Measurements from ENCODE around the gene CYP2A13. TPM values are rescaled to one million over a fixed set of nuclear protein-coding genes. Genes with fewer than 3 reads are reported as not detected.
"Not testable (repeated sequence)": the region's sequence is repeated elsewhere in the genome, so short reads cannot be mapped to it uniquely, and the experiment has no call there.

The CYP2A13 gene
- total RNA-seq, 3 donors from 2014 or later, result not detected

GRCh38 chr19:41127801-41128300, 39.6 kb downstream of the CYP2A13 start:
- intact Hi-C loops (cut with DNase I; ENCODE audit: low total_unique reads); H3K27ac ChIP-seq; H3K9me3 ChIP-seq; H3K36me3 ChIP-seq; H3K4me1 ChIP-seq; H3K27me3 ChIP-seq: not testable (repeated sequence)
- peak in 1 of 2 donors; percentile 60 for DNase-seq (ENCODE audit: low spot score in 2 of 2)
- H3K4me3 ChIP-seq, result peak overlapping the region in 1 of 3 donors; percentile 46
- TF ChIP-seq, protein P1, sequence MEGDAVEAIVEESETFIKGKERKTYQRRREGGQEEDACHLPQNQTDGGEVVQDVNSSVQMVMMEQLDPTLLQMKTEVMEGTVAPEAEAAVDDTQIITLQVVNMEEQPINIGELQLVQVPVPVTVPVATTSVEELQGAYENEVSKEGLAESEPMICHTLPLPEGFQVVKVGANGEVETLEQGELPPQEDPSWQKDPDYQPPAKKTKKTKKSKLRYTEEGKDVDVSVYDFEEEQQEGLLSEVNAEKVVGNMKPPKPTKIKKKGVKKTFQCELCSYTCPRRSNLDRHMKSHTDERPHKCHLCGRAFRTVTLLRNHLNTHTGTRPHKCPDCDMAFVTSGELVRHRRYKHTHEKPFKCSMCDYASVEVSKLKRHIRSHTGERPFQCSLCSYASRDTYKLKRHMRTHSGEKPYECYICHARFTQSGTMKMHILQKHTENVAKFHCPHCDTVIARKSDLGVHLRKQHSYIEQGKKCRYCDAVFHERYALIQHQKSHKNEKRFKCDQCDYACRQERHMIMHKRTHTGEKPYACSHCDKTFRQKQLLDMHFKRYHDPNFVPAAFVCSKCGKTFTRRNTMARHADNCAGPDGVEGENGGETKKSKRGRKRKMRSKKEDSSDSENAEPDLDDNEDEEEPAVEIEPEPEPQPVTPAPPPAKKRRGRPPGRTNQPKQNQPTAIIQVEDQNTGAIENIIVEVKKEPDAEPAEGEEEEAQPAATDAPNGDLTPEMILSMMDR (IDR thresholded peaks at IDR 0.05), result peak in 1 of 3 donors; percentile 15

DNA sequence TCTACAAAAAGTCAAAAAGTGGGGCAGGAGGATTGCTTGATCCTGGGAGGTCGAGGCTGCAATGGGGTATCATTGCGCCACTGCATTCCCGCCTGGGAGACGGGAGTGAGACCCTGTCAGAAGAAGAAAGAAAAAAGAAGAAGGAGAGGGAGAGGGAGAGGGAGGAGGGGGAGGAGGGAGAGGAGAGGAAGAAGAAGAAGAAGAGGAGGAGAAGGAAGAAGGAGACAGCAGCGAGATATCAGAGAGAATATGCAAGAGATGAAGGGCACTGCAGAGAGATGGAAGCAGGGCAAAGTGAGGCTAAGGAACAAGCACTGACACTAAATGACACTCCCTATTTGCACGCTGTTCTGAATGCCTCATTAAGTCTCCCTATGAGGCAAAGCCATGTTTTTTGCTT, 40.4 kb downstream of the CYP2A13 start:
- intact Hi-C loops (cut with DNase I; ENCODE audit: low total_unique reads), result no loop called here
- no peak for DNase-seq (ENCODE audit: low spot score in 2 of 2)
- Histone ChIP-seq H3K36me3 (no peaks in the 10 kb centered on the region), H3K4me1 (no peaks in the 10 kb centered on the region), H3K4me3 (no peak overlapping the region), H3K9me3 (no peaks in the 10 kb centered on the region), H3K27ac (no peak overlapping the region), H3K27me3 (no peaks in the 10 kb centered on the region)
- TF ChIP-seq, protein P1 (IDR thresholded peaks at IDR 0.05), result no peak
- TF ChIP-seq POLR2AphosphoS5 (IDR thresholded peaks at IDR 0.05) (no peak), POLR2A (IDR thresholded peaks at IDR 0.05) (no peak)

DNA sequence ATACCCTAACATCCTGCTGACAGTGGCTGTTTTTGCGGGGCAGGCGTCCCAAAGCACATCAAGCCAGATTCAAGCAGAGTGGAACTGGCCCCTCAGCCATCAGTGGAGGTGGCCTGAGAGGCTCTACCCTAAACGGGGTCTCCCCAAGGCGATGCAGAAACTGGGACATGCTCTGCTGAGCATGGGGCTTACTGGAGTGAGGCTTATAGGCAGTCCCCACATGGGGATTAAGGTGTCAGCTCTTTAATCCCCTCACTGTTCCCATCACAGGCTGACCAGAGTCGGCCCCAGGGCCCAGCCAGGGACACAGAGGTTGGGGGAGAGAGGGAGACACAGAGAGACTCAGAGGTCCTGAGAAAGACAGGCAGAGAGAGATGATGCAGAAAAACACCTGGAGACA, 42.9 kb downstream of the CYP2A13 start:
- Histone ChIP-seq H3K9me3 (no peaks in the 10 kb centered on the region), H3K27me3 (no peaks in the 10 kb centered on the region), H3K36me3 (no peaks in the 10 kb centered on the region), H3K27ac (no peak overlapping the region), H3K4me1 (no peaks in the 10 kb centered on the region), H3K4me3 (no peak overlapping the region)
- no peak for DNase-seq (ENCODE audit: low spot score in 2 of 2)
- intact Hi-C loops (cut with DNase I; ENCODE audit: low total_unique reads), result no loop called here
- TF ChIP-seq, protein P1 (IDR thresholded peaks at IDR 0.05), result no peak
- TF ChIP-seq POLR2AphosphoS5 (IDR thresholded peaks at IDR 0.05) (no peak), POLR2A (IDR thresholded peaks at IDR 0.05) (no peak)

GRCh38 chr19:41133260-41133659, 45.0 kb downstream of the CYP2A13 start:
- no peaks in the 10 kb centered on the region for H3K27me3 ChIP-seq
- intact Hi-C loops (cut with DNase I; ENCODE audit: low total_unique reads), result no loop called here
- H3K4me3 ChIP-seq, result no peak overlapping the region
- no peaks in the 10 kb centered on the region for H3K9me3 ChIP-seq
- no peaks in the 10 kb centered on the region for H3K4me1 ChIP-seq
- no peaks in the 10 kb centered on the region for H3K36me3 ChIP-seq
- H3K27ac ChIP-seq, result no peak overlapping the region
- no peak for DNase-seq (ENCODE audit: low spot score in 2 of 2)
- TF ChIP-seq POLR2AphosphoS5 (IDR thresholded peaks at IDR 0.05) (no peak), POLR2A (IDR thresholded peaks at IDR 0.05) (no peak)
- TF ChIP-seq, protein P1 (IDR thresholded peaks at IDR 0.05), result no peak

DNA sequence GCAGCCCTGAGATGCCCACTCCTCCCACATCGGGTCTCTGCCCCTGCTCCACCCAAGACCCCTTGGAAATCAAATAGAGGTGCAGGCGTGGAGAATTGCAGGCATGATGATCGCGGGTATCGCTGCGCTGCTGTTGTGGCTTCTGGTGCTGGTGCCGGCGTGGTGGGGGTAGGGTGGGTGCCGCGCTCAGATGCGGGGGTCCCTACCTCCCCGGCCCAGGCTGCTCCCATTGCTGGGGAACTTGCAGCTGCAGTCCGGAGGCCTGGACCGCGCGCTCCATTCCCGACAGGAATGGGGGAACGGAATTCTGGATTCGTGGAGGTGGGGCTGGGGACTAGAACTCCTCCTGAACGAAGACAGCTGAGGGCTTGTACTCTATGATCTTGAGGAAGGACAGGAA, 46.4 kb downstream of the CYP2A13 start:
- intact Hi-C loops (cut with DNase I; ENCODE audit: low total_unique reads), result no loop called here

More for the DNA sequence above, 46.4 kb downstream of the CYP2A13 start:
- H3K4me3 ChIP-seq, result no peak overlapping the region
- TF ChIP-seq, protein P1 (IDR thresholded peaks at IDR 0.05), result no peak
- no peak for TF ChIP-seq POLR2AphosphoS5 (IDR thresholded peaks at IDR 0.05)
- no peak for TF ChIP-seq POLR2A (IDR thresholded peaks at IDR 0.05)
- no peaks in the 10 kb centered on the region for H3K9me3 ChIP-seq
- H3K4me1 ChIP-seq, result no peaks in the 10 kb centered on the region
- H3K27ac ChIP-seq, result no peak overlapping the region
- H3K27me3 ChIP-seq, result no peaks in the 10 kb centered on the region
- no peak for DNase-seq (ENCODE audit: low spot score in 2 of 2)
- H3K36me3 ChIP-seq, result no peaks in the 10 kb centered on the region
